Amniotic stem cell (primary cell): ENCODE data around the gene FNDC3B.
"Not testable (repeated sequence)": the region's sequence is repeated elsewhere in the genome, so short reads cannot be mapped to it uniquely, and the experiment has no call there.

Experiments
- DNase-seq: peaks from one replicate; lab custom pipeline; 2025; lab: John Stamatoyannopoulos, UW

The FNDC3B gene

DNA sequence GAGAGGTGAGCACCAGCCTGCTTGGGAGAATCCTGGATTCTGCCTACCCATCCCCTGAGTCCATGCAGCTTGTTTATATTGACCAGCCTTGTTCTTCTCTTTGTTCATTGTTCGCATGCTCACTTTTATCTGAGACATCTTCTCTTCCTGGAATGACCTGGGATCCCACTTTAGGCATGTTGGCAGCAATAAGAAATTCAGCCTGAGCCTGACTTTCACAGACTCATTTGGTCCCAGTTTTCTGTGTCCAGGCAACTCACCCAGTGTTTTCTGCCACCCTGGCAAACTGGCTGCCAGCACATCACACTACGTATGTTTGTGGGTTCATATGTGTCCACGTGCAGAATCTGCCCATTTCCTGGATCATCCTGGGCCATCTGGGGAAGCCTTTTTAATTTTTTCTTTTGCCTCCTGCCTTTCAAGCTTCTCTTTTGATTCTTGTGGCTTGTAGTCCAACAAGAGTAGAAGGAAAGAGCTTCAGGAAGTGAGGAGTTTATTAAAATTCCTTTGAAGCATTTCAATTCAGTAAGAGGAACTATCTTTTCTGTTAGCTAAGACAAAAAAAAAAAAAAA, 199.9 kb downstream of the FNDC3B start:
- DNase-seq = no peak

DNA sequence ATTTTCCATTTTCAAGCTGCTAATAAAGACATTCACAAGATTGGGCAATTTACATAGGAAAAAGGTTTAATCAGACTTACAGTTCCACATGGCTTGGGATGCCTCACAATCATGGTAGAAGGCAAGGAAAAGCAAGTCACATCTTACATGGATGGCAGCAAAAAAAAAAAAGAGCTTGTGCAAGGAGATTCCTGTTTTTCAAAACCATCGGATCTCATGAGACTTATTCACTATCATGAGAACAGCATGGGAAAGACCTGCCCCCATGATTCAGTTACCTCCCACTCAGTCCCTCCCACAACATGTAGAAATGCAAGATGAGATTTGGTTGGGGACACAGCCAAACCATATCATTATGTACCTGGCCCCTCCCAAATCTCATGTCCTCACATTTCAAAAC, 202.0 kb downstream of the FNDC3B start:
- no peak for DNase-seq

DNA sequence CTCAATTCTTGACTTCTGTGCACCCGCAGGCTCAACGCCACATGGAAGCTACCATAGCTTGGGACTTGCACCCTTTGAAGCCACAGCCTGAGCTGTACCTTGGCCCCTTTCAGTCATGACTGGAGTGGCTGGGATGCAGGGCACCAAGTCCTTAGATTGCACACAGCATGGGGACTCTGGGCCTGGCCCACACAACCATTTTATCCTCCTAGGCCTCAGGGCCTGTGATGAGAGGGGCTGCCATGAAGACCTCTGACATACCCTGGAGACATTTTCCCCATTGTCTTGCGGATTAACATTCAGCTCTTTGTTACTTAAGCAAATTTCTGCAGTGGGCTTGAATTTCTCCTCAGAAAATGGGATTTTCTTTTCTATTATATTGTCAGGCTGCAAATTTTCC, 203.1 kb downstream of the FNDC3B start:
- DNase-seq = not testable (repeated sequence)

DNA sequence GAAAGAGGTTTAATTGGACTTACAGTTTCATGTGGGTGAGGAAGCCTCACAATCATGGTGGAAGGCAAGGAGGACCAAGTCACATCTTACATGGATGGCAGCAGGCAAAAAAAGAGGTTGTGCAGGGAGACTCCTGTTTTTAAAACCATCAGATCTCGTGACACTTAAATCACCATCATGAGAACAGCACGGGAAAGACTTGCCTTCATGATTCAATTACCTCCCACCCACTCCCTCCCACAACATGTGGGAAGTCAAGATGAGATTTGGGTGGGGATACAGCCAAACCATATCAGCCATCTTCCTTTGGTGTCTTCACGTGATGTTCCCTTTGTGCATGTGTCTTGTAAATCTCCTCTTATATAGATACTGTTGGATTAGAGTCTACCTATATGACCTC, 204.0 kb downstream of the FNDC3B start:
- DNase-seq = not testable (repeated sequence)

DNA sequence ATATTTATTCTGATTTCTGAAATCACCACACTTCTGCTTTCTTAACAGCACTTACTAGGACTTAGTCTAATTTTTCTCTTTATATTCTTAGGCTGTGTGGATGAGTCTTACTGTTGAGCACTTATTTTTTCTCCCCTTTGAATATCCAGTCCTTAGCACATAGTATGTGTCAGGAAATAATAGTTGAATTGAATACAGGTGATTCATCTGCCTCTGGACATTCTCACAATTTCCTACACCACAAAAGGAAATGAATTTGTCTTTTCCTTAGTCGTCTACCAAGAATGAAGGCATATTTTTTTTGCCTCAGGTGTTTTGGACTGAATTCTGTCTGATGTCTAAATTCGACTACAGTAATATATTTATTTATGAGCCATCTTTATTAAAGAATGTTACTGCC, 204.6 kb downstream of the FNDC3B start:
- DNase-seq = no peak

DNA sequence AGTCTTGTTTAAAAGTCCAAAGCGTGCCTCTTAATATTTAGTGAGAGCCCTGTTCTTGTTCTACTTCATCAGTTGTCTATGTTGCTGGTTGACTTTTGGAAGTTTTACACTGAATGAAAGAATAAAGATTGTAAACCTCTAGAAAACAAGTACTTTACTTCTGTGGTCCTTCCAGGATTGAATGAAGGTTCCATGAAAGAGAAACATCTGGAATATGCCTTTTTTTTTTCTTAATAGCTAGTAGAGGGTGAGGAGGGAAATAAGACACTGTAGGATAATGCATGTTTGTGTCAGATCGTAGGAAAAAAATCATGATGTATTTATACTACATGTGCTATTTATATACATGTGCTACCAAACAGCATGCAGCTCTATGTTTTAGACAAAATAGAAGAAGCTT, 205.9 kb downstream of the FNDC3B start:
- DNase-seq = no peak

DNA sequence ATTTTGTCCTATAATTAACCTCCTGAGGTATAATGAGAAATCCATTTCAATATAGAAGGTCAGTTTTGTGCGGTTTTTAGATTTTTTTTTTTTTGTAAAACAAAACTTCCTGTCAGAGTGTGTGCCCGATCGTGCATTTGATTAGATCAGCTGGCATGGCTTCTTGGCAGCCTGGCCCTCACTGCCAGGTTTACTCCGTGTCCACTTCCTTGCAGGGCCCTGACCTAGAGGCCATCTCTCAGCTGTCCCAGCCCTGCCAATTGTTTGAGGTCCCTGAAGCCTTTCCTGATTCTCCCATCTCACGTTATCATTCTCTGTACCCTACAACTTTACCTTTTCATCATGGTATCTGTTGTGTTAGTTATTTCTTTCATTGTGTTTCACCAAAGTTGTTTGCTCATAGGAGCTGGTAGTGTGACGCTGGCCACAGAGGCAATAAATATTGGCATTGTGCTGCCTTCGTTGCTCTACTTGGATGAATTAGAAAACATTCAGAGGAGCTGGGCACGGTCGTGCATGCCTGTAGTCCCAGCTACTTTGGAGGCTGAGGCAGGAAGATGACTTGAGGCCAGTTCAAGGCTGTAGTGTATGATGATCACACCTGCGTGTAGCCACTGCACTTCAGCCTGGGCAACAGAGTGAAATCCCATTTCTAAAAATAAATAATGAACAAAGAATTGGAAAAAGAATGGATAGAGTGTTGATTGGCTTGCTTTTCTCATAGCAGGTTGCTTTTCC, 206.9 kb downstream of the FNDC3B start:
- no peak for DNase-seq

DNA sequence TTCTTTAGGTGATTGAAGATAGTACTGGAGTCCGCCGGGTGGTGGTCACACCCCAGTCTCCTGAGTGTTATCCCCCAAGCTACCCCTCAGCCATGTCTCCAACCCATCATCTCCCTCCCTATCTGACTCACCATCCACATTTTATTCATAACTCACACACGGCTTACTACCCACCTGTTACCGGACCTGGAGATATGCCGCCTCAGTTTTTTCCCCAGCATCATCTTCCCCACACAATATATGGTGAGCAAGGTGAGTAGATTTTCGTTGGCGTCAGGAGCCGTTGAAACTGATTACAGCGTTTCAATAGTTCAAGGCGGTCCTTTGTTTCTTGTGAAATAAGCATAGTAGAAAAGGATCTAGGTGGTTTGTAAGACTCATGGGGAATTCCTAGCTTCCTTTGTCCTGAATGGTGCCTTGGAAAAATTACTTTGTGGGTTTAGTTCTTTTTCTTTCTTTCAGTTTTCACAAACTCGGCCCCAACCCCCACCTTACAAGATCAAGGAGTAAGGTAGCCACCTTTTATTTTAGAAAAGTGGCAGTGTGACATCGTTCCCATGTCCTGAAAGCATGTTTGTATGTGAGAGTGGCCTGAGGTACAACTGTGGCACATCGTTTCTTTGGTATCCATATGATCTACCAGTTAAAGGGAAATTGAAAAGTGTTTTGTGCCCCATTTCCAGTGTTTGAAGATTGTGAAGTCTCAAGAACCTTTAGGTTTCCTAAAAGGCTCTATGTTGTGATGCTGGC, 208.3 kb downstream of the FNDC3B start:
- DNase-seq = no peak

DNA sequence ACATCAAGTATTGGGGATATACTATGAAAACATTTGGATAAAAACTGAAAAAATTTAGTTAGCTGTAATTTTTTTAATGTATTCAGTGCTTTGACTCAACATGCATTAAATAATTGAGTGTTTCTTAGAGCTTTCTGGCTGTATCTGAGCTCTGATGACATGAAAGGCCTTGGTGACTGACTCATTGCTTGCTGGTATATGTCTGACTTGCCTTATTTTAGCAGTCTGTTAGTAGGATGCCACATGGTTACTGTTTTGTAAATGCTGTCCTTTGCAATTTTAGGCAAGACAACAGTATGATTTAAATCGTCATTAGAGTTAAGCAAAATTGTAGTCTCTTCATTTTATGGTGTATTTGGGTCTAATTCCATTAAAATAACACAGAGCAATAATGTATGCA, 209.7 kb downstream of the FNDC3B start:
- no peak for DNase-seq

DNA sequence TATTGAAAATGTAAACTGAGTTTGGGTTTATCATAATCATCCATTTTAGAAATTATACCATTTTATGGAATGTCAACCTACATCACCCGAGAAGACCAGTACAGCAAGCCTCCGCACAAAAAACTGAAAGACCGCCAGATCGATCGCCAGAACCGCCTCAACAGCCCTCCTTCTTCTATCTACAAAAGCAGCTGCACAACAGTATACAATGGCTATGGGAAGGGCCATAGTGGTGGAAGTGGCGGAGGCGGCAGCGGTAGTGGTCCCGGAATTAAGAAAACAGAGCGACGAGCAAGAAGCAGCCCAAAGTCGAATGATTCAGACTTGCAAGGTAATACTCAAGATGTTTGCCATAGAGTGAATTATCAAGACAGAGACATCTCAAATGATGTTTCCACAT, 211.8 kb downstream of the FNDC3B start:
- no peak for DNase-seq

DNA sequence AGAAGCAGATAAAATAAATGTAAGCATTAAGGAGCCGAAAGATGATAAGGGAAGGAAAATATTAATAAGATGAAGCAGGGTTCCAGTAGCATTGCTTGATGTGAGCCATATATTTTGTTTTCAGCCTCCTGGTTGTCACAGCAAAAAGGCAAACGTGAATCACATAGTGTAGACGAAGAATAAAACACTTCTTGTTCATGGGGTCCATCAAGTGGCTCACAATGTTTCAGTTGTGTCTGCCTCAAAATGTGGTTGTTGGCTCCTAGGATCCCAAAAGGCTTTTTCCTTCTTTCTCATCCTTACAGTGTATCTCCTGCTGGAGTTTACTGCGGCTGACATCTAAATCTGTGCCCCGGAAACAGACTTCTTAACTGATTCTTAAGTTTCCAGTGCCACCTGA, 213.8 kb downstream of the FNDC3B start:
- no peak for DNase-seq

DNA sequence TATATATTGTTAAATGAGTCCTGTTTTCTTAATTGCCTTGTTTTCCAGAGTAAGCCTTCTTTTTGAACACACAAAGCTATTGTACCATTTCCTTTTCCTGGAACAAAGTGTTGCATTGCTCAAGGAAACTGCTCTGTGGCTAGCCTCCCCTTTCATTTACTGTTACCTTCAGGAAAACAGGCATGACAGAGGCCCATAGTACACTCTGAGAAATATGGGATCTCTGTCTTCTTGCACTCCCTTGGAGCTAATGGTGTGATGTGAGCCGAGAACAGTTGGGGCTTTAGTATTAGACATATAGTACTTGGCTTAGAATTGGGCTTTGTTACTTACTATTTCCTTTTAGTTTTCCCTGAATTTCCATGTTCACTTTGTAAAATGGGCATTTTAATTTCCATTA, 215.2 kb downstream of the FNDC3B start:
- no peak for DNase-seq

DNA sequence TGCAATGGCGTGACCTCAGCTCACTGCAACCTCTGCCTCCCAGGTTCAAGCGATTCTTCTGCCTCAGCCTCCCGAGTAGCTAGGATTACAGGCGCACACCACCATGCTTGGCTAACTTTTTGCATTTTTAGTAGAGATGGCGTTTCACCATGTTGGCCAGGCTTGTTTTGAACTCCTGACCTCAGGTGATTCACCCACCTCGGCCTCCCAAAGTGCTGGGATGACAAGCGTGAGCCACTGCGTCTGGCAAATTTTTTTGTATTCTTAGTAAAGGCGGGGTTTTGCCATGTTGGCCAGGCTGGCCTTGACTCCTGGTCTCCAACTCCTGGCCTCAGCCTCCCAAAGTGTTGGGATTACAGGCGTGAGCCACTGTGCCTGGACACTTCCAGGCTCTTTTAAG, 215.9 kb downstream of the FNDC3B start:
- DNase-seq = not testable (repeated sequence)

DNA sequence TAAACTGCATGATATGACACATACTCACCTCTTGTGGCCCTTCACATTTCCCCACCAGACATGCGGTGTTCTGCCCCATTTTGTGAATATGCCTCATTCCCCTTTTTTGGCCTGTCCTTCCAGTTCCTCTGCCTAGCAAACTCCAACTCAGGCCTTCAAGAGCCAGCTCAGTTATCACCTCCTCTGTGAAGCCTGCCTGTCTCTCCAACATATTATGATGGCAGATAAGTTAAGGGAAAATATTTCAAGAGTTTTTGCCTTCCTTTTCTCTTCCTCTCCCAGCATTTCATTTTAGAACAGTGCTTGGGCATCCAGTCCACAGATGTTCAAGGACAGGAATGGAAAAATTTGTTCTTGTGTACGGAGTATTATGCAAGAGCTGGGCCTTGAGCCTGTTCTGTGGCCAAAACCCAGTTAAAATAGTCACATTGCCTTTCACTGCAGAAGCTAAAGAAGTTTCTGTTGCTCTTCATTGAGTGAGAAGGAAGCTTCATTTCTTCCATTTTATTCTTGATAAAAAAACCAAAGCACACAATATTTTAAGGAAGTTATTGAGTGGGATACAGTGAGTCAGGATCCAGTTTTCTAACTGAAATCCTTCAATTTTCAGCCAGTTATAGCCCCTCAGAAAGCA, 216.8 kb downstream of the FNDC3B start:
- no peak for DNase-seq

DNA sequence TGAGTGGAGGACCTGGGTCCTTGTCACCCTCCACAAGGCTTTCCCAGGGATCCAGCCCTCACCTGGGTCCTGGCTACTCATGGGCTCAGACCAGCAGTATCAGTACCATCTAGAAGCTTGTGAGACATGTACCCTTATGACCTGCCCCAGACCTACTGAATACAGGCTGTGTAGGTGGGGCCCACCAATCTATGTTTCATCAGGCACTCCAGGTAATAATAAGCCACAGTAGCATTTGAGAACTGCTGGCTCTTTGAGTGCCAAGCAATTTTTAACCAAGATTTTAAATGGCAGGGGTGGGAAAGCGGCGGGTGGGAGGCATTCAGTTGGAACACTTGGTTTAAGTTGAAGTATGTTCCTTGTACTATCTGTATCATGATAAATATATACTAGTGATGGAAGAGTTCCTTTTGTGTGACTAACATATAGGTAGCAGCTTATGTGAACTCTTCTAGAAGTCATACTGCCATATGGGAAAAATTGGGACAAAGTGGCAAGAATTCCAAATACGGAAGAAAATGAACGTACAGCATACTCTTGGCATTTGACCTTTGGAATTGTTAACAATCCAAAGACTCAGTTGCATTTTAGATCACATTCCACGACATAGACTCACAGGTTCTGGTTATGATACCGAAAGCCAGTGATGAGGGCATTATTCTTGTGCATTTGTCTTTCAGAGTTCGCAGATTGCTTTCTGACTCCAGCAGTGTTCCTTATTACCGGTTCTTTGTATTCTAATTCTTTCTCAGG, 218.4 kb downstream of the FNDC3B start:
- peak; percentile 43 for DNase-seq

DNA sequence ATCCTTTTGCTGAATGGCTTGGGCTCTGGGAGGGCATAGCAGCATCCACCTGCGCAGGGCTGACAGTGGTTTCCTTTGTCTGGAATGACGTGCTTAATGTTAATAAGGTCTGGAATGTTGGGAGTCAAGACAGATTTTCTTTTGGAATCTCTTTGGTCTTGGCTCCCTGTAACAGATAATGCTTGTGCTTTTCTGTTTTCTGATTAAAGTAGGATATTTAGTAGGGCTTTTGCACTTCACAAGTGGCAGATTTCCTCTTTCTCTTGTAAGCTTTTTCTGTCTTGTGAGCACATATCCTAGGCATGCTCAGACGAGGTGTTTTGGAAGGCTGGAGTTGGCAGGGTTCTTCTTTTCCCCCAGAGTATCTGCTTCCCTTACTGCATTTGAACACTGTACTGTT, 219.2 kb downstream of the FNDC3B start:
- DNase-seq = no peak

DNA sequence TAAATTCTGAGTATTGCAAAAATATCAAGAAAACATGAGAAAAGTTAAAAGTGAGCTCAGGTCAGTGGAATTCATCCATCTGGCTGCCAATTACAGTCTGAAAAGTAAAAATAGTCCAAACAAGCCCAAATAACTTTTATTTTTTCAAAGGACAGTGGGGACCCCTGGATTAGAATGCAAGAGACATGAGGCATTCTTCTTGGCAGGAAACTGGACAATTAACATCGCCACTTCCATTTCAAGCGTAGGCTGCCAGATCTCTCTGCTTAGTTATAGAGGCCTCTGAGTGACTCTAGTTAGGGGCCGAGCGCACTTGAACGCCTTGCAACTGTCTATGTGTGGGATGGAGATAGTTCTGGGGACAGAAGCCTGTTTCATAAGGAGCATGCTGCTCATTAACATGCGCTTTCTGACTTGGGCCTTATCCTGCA, 219.7 kb downstream of the FNDC3B start:
- DNase-seq = no peak

DNA sequence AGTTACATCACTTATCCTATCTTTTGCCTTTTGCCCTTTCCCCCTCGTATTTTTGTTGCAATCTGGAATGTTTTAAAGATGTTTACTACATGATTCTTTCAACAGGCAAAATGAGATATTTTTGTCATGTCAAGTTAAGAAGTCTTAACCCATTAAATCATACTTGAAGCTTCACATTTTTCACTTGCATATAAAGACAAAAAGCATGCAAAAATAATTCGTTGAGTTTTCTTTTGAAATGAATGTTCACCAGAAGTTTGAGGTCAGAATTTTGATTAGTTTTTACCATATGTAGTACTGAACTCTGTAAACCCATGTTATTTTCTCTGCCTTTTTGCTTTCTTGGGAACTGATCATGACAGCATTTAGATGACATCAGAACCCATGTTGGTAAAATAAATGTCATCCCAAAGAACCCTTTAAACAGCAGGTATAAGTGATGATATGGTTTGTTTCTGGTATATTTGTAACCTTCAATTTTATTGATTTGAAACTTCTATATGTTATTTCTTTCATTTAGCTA, 220.4 kb downstream of the FNDC3B start:
- DNase-seq = no peak

DNA sequence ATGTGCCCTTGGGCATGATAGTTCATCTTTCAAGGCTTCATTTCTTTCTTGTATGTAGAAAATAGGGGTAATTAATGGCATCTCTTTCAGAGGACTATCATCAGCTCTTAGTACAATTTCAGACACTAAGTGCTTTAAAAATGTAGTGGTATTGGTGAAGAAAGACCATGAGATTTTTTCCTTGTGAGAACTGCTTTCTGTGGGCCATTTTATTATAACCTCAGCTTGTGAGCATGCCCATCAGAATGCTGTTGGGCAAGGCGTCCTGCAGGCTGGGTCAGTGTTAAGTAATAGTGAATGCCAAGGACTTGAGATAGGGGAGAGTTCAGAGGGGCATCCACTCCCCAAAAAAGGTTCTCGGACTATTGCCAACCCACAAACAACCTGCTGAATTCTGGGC, 221.0 kb downstream of the FNDC3B start:
- DNase-seq = no peak

DNA sequence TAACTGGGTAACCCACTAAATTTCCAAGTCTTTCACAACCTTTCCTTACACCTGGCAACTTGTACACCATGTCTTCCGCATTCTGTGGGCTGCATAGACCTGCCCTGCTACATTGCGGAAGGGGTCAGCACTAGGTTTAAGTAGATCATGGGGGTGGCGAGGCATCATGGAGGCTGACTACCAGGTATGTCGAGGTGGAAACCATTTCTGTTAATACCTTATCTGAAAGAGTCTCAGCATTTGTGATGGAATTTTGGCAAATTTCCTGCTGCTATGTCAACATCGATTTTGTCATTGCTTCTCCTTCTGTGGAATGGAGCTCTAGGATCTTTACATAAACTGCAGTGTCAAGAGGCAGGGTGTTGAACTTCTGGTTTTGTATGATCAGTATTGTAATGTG, 221.7 kb downstream of the FNDC3B start:
- DNase-seq = no peak

DNA sequence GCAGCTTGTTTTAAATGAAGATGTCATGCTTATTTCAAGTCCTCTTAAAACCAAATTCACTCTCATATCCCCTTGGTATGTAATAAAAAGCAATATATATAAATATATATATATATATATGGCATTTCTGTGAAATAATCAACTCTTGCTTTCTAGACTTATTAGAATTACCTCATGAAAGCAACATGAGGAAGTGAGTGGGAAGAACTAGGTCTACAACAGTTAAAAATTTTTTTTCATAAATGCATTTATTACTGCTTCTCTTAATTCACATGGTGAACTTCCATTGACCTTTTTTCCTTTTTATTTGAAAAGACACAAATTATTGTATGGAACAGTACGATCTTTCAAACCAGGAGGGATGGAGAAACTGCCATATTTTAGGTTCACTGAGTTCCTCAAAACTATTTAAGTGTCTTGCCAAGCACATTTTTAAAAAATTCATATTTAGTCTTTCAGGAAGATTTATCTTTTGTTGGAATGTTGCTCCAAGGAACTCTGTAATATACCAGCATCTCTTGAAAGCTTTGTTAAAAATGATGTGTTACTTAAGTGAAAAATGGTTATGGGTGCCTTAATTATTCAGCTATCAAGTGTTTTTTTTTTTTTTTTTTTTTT, 223.7 kb downstream of the FNDC3B start:
- DNase-seq = no peak
